Measurements from ENCODE around the gene ZNF614. TPM values are rescaled to one million over a fixed set of nuclear protein-coding genes. Genes with fewer than 3 reads are reported as not detected.
A peak's percentile ranks its signal among the peaks of the same experiment; 100 is the strongest.
"Not testable (repeated sequence)": the region's sequence is repeated elsewhere in the genome, so short reads cannot be mapped to it uniquely, and the experiment has no call there.

Gene ZNF614
- total RNA-seq, 4 donors from 2014 or later, result 4.7 to 8.3 (median 6.0) TPM

- TF ChIP-seq POLR2A (IDR thresholded peaks at IDR 0.05) (peak; percentile 23 to 65), EP300 (IDR thresholded peaks at IDR 0.05) (peak in 1 of 2 donors; percentile 89)
- TF ChIP-seq, protein P1, sequence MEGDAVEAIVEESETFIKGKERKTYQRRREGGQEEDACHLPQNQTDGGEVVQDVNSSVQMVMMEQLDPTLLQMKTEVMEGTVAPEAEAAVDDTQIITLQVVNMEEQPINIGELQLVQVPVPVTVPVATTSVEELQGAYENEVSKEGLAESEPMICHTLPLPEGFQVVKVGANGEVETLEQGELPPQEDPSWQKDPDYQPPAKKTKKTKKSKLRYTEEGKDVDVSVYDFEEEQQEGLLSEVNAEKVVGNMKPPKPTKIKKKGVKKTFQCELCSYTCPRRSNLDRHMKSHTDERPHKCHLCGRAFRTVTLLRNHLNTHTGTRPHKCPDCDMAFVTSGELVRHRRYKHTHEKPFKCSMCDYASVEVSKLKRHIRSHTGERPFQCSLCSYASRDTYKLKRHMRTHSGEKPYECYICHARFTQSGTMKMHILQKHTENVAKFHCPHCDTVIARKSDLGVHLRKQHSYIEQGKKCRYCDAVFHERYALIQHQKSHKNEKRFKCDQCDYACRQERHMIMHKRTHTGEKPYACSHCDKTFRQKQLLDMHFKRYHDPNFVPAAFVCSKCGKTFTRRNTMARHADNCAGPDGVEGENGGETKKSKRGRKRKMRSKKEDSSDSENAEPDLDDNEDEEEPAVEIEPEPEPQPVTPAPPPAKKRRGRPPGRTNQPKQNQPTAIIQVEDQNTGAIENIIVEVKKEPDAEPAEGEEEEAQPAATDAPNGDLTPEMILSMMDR (IDR thresholded peaks at IDR 0.05), result no peak
- Histone ChIP-seq H3K4me3 (peak within 1 kb of the TSS; percentile 53 to 70 (median 68)), H3K27me3 (no peaks in the 10 kb centered on the region), H3K4me1 (peaks cover 0 to 15% (median 0%) of the 10 kb centered on the region in 4 donors), H3K36me3 (peaks cover 0 to 51% (median 4%) of the 10 kb centered on the region in 3 donors), H3K27ac (peak within 1 kb of the TSS; percentile 90 to 96 (median 95)), H3K9me3 (peaks cover 0 to 47% (median 13%) of the 10 kb centered on the region in 4 donors)
- WGBS, 2 donors, result 0% methylated on average over 59 of the region's 60 CpGs
- DNase-seq (ENCODE audit: low spot score in 2 of 2), result peak; percentile 89 to 90
Measured at GRCh38 chr19:52048555-52049501, 20.6 kb upstream of the ZNF614 start, which contains the start of gene ZNF432. Gene ZNF432, minus strand, starts transcription at chr19:52048838. Its CDS starts 1,970 bp downstream, at chr19:52046868.

GRCh38 chr19:52039169-52039568, 11.0 kb upstream of the ZNF614 start:
- no peak overlapping the region for H3K27ac ChIP-seq
- no peak for DNase-seq (ENCODE audit: low spot score in 2 of 2)
- TF ChIP-seq, protein P1 (IDR thresholded peaks at IDR 0.05), result no peak
- 96 to 98% methylated on average over 4 of the region's 4 CpGs for WGBS, 2 donors
- no peaks in the 10 kb centered on the region for H3K27me3 ChIP-seq
- H3K4me3 ChIP-seq, result no peak overlapping the region
- H3K36me3 ChIP-seq, result peaks cover 22 to 96% (median 59%) of the 10 kb centered on the region in 3 donors
- no peaks in the 10 kb centered on the region for H3K4me1 ChIP-seq
- H3K9me3 ChIP-seq, result peaks cover 0 to 93% (median 42%) of the 10 kb centered on the region in 4 donors

DNA sequence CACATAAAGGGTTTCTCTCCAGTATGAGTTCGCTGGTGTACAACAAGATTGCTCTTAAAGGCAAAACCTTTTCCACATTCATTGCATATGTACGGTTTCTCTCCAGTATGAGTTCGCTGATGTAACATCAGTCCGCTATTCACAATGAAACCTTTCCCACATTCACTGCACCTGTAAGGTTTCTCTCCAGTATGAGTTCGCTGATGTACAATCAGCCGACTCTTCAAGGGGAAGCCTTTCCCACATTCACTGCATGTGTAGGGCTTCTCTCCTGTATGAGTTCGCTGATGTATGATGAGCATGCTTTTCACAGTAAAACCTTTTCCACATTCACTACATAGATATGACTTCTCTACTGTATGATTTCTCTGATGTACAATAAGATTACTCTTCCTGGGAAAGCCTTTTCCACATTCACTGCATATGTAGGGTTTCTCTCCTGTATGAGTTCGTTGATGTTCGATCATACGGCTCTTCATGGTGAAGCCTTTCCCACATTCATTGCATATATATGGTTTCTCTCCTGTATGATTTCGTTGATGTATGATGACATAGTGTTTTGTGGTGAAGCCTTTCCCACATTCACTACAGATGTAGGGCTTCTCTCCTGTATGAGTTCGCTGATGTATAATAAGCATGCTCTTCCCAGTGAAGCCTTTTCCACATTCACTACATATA, 6.0 kb upstream of the ZNF614 start:
- Histone ChIP-seq H3K36me3 (peaks cover 9 to 85% (median 36%) of the 10 kb centered on the region in 3 donors), H3K27me3 (no peaks in the 10 kb centered on the region), H3K27ac (no peak overlapping the region), H3K4me3 (no peak overlapping the region), H3K9me3 (peaks cover 0 to 96% (median 49%) of the 10 kb centered on the region in 4 donors), H3K4me1 (peaks cover 0 to under 1% (median under 1%) of the 10 kb centered on the region in 4 donors)
- TF ChIP-seq EP300 (IDR thresholded peaks at IDR 0.05) (no peak), POLR2A (IDR thresholded peaks at IDR 0.05) (no peak)
- TF ChIP-seq, protein P1 (IDR thresholded peaks at IDR 0.05), result no peak
- WGBS, 2 donors, result 97 to 98% methylated on average over 12 of the region's 12 CpGs
- no peak for DNase-seq (ENCODE audit: low spot score in 2 of 2)

DNA sequence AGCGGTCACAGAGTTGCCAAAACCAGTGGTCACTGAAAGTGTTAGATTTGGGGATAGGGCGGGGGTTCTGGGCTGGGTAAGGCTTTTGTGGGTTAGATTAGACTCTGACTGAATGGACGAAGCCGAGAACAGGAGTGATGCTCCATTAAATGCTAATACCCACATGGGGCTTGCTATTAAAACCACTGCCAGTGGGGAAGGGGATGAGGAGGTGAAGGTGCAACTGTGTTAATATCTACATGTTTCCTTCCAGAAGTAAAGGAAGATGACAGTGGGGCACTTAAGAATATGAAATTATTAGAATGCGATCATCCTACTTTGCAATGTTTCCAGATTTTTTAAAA, 573 bp upstream of the ZNF614 start:
- 17% methylated on average over 5 of the region's 5 CpGs for WGBS, 2 donors
- peak overlapping the region; percentile 81 to 97 (median 90) for H3K27ac ChIP-seq
- H3K4me1 ChIP-seq, result peaks cover 3 to 20% (median 7%) of the 10 kb centered on the region in 4 donors
- peaks cover 4 to 64% (median 23%) of the 10 kb centered on the region in 3 donors for H3K36me3 ChIP-seq
- no peaks in the 10 kb centered on the region for H3K27me3 ChIP-seq
- no peak for TF ChIP-seq POLR2A (IDR thresholded peaks at IDR 0.05)
- TF ChIP-seq EP300 (IDR thresholded peaks at IDR 0.05), result no peak
- TF ChIP-seq, protein P1 (IDR thresholded peaks at IDR 0.05), result no peak
- peak overlapping the region; percentile 69 to 81 (median 76) for H3K4me3 ChIP-seq
- peaks cover 0 to 72% (median 22%) of the 10 kb centered on the region in 4 donors for H3K9me3 ChIP-seq
- no peak for DNase-seq (ENCODE audit: low spot score in 2 of 2)

DNA sequence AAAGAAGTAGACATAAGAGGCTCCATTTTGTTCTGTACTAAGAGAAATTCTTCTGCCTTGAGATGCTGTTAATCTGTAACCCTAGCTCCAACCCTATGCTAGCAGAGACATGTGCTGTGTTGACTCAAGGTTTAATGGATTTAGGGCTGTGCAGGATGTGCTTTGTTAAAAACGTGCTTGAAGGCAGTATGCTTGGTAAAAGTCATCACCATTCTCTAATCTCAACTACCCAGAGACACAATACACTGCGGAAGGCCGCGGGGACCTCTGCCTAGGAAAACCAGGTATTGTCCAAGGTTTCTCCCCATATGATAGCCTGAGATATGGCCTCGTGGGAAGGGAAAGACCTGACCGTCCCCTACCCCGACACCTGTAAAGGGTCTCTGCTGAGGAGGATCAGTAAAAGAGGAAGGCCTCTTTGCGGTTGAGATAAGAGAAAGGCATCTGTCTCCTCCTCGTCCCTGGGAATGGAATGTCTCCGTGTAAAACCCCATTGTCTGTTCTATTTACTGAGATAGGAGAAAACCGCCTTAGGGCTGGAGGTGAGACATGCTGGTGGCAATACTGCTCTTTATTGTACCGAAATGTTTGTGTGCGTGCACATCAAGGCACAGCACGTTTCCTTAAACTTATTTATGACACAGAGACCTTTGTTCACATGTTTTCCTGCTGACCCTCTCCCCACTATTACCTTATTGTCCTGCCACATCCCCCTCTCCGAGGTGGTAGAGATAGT, 1.8 kb downstream of the ZNF614 start:
- DNase-seq (ENCODE audit: low spot score in 2 of 2); H3K27ac ChIP-seq; H3K27me3 ChIP-seq; H3K4me3 ChIP-seq: not testable (repeated sequence)
- peaks cover 4 to 67% (median 45%) of the 10 kb centered on the region in 3 donors for H3K36me3 ChIP-seq
- 77 to 87% methylated on average over 15 of the region's 15 CpGs for WGBS, 2 donors
- H3K4me1 ChIP-seq, result peaks cover 3 to 20% (median 7%) of the 10 kb centered on the region in 4 donors
- H3K9me3 ChIP-seq, result peaks cover 0 to 72% (median 18%) of the 10 kb centered on the region in 4 donors

GRCh38 chr19:52024478-52024877, 3.7 kb downstream of the ZNF614 start:
- peaks cover 0 to 73% (median 26%) of the 10 kb centered on the region in 4 donors for H3K9me3 ChIP-seq
- not testable (repeated sequence) for H3K4me3 ChIP-seq; DNase-seq (ENCODE audit: low spot score in 2 of 2); H3K27me3 ChIP-seq; H3K27ac ChIP-seq
- peaks cover 4 to 76% (median 55%) of the 10 kb centered on the region in 3 donors for H3K36me3 ChIP-seq
- peaks cover 3 to 20% (median 7%) of the 10 kb centered on the region in 4 donors for H3K4me1 ChIP-seq
- WGBS, 2 donors, result 90 to 96% methylated on average over 4 of the region's 4 CpGs

Measured in tibial nerve (tissue), 4 donors.